GM21576 (cell line): Measurements from ENCODE around the gene IL17A.
A peak's percentile ranks its signal among the peaks of the same experiment; 100 is the strongest.

Source experiments
- ATAC-seq: cut with Tn5 transposase; IDR thresholded peaks from one replicate; pipeline ENCODE4 v1.9.1; 2021; ENCODE audit warnings: mild to moderate bottlenecking, moderate library complexity; ENCODE audit not compliant: unreplicated experiment

The IL17A gene

GRCh38 chr6:52210227-52210626, 24.1 kb downstream of the IL17A start:
- peak; percentile 85 for ATAC-seq

DNA sequence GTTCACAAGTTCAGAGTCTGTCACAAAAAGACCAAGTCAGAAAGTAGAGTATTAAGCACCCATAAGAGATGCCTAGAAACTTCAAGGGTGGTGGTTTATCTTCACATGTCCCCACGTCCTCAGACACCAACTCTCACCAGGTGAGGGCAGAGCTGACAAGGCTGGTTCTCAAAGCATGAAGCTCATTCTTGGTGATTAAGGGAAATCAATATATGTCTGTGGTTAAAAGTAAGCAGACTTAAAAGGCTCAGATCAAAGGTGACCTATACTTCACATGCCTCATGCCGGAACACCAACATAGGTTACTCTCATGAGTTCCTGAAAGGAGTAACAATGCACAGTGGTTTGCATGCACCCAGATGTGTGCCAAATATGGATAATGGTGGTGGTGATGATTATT, 27.0 kb downstream of the IL17A start:
- ATAC-seq, result no peak

- no peak for ATAC-seq
These were observed 29.6 kb downstream of the IL17A start for GRCh38 chr6:52215787-52216186.

DNA sequence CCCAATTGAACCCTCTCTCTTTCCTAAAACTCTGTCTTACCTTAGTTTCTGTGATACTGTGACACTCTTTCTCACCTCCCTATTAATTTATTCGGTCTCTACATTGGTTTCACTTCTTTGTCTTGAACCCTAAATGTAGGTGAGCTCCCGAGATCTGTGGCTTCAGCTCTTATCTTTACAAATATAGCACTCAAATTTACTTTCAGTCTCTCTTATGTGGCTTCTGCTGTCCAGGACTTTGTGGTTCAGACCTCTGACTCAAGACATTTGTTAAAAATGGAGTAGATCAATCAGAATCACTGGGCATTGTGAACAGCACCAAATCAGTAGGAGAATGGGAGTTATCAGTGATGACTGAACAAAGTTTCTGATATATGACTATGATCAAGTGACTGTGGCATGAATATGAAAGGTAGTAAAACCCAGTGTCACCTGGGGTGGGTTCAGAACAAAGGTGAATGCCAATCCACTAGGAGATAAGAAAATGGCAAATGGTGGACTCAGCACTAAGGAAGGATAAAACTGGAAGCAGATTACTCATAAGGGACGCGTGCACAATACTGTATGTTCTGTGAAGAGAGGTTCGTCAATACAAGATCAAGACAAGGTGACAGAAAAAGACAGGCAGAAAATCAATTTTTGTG, 30.9 kb downstream of the IL17A start:
- ATAC-seq, result no peak

- ATAC-seq, result no peak
These were observed 31.6 kb downstream of the IL17A start for GRCh38 chr6:52217761-52218160.

DNA sequence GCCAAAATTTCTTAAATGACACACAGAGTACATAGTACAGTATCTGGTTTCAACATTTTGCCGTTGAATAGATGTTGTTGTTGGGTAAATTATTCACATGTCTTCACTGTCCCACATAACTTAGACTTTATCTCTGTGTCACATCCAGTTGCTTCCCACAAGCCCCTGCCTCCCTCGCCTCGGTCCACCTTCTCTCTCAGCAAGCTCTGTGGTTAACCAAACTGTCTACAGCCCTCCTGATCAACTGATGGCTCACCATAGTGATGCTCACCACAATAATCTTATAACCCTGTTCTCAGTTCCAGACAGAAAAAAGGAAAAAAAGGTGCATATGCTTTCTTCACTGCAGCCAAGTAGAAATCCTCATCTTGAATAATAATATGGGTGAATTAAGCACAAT, 35.1 kb downstream of the IL17A start:
- ATAC-seq, result peak; percentile 73

GRCh38 chr6:52227495-52227894, 41.3 kb downstream of the IL17A start:
- peak; percentile 100 for ATAC-seq

- ATAC-seq, result no peak
These were observed 44.5 kb downstream of the IL17A start for GRCh38 chr6:52230685-52231084.

- no peak for ATAC-seq
These were observed 45.4 kb downstream of the IL17A start for GRCh38 chr6:52231406-52232127.

- no peak for ATAC-seq
These were observed 46.8 kb downstream of the IL17A start for GRCh38 chr6:52233005-52233404.

DNA sequence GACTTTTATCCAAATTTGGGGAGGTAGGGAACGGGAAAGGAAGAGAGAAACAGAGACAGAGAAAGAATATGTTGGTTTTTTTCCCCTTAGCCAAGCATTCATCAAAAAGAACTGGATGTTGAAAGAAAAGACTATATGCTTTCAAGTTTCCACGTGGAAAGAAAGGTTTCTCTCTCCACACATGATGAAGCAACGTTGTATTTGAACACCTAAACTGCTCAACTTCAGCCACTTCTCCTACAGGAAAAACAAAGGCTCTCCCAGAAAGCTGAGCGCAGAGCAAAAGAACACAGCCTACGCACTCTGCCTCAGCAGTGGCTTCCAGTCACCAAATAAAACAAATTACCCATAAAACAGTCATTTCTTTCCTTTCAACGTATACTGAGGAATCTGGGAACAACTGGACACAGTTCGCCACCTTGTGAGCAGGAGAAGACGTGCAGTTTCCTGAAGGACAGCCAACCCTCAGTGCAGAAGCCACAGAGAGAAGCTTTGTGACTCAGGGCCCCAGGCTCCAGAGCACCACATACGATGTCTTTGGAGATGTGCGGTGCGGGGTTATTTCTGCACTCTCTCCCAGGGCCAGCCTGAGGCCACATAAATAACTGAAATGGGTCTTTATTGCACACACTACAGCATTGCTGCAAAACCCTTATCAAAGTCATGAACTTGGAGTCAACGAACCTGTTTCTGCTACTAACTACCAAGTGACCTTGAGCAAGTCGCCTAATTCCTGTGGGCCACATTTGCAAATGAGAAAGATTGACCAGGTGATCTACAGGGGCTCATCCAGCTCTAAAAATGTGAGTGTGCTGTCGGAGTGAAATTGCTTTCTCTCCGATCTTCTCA, 48.0 kb downstream of the IL17A start:
- ATAC-seq, result peak; percentile 85
